Activated CD4-positive, alpha-beta T cell treated with anti-CD3 and anti-CD28 coated beads, Interleukin-2, amount 50 U/mL, for 16 hours (primary cell): ENCODE results near the gene SRP19.
"Not testable (repeated sequence)": the region's sequence is repeated elsewhere in the genome, so short reads cannot be mapped to it uniquely, and the experiment has no call there.

ENCODE experiments used
- DNase-seq: peaks from one replicate; pipeline ENCODE4 v3.0.0-alpha.2; 2020

The SRP19 gene

GRCh38 chr5:112876362-112876761 lies 15.3 kb downstream of the SRP19 start:
- no peak for DNase-seq

- DNase-seq, result no peak
Measured at GRCh38 chr5:112878101-112878500, 17.0 kb downstream of the SRP19 start.

GRCh38 chr5:112878760-112879159 lies 17.7 kb downstream of the SRP19 start:
- peak; percentile 80 for DNase-seq

- DNase-seq, result no peak
Measured at GRCh38 chr5:112880219-112880964, 19.3 kb downstream of the SRP19 start.

GRCh38 chr5:112883192-112883591 lies 22.1 kb downstream of the SRP19 start:
- DNase-seq, result no peak

GRCh38 chr5:112885001-112885400 lies 23.9 kb downstream of the SRP19 start:
- DNase-seq, result no peak

- no peak for DNase-seq
Measured at GRCh38 chr5:112886975-112887374, 25.9 kb downstream of the SRP19 start.

- DNase-seq, result not testable (repeated sequence)
Measured at GRCh38 chr5:112892066-112892465, 31.0 kb downstream of the SRP19 start.

- no peak for DNase-seq
Measured at GRCh38 chr5:112892776-112893175, 31.7 kb downstream of the SRP19 start.

- no peak for DNase-seq
Measured at GRCh38 chr5:112895682-112896081, 34.6 kb downstream of the SRP19 start.

GRCh38 chr5:112902561-112902960 lies 41.5 kb downstream of the SRP19 start:
- no peak for DNase-seq

- DNase-seq, result not testable (repeated sequence)
Measured at GRCh38 chr5:112904996-112905395, 43.9 kb downstream of the SRP19 start.

- DNase-seq, result no peak
Measured at GRCh38 chr5:112906637-112907036, 45.5 kb downstream of the SRP19 start.

GRCh38 chr5:112907166-112907631 lies 46.1 kb downstream of the SRP19 start:
- no peak for DNase-seq

- DNase-seq, result no peak
Measured at GRCh38 chr5:112908854-112909253, 47.8 kb downstream of the SRP19 start.

GRCh38 chr5:112910529-112910928 lies 49.4 kb downstream of the SRP19 start:
- DNase-seq, result no peak

- DNase-seq, result no peak
Measured at GRCh38 chr5:112914584-112914983, 53.5 kb downstream of the SRP19 start.

- peak; percentile 43 for DNase-seq
Measured at GRCh38 chr5:112915831-112916230, 54.7 kb downstream of the SRP19 start.

GRCh38 chr5:112917453-112917995 lies 56.4 kb downstream of the SRP19 start:
- DNase-seq, result no peak

GRCh38 chr5:112918136-112918535 lies 57.0 kb downstream of the SRP19 start:
- no peak for DNase-seq

GRCh38 chr5:112918679-112919078 lies 57.6 kb downstream of the SRP19 start:
- no peak for DNase-seq
